HL-60/S4 (cell line): ENCODE measurements around the gene ITGA11.

Source experiments
- in situ Hi-C: fragments of 300-500 bp; cut with MboI; formaldehyde crosslinking; loops from 2 replicates; pipeline ENCODE4 v1.14.3; 2022; ENCODE audit warnings: low sequenced_read_pairs

ITGA11 gene

GRCh38 chr15:68275165-68275746 is 156.7 kb downstream of the ITGA11 start:
- in situ Hi-C loops = no loop called here

DNA sequence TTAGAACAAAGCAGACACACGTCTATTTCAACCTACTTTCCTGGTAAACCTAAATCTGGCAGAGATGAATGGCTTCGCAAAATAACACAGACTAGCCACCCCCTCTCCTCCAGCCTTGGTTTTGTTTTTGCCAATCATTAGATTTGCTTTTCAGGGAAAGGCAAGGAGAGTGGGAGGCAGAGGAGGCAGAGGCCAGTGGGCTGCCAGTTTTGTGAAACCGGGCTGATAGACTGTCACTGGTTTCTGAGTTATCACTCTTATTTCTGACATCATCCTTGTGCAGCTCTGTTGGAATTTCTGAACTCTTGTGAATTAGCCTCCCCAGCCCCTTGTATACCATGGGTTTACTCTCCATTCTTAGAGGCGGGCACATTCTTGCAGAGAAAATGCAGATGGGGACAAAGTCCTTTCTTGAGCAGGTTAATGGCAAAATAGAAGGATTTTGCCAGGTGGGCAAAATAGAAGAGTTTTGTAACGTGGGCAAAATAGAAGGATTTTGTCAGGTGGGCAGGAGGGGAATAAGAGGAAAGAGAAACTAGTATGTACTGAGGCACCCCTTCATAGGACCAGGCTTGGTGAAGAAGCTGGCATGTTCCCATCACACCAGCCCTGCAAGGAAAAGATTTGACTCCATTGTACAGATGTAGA is 157.6 kb downstream of the ITGA11 start:
- in situ Hi-C loops = no loop called here

DNA sequence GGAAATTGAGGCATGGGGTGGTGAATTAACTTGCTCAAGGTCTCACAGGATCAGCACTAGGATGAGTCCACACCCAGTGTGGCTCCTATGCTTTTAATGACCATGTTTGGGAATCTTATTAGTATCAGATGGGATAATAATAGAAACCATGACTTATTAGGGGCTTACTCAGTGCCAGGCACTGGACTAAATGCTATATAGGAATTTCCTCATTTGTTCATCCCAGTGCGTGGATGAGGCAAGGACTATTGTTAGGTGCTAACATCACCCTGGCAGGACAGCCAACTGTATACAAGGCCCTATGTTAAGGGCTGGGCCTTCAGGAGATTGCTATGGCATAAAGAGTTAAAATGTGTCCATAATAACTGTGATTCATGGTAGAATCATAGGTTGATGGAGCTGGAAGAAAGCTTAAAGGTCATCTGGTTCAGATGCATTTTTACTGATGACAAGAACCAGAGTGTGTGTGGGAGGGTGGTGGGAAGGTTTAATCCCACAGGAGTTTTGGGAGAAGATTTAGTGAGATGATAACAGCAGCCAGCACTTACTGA is 159.2 kb downstream of the ITGA11 start:
- in situ Hi-C loops = no loop called here

DNA sequence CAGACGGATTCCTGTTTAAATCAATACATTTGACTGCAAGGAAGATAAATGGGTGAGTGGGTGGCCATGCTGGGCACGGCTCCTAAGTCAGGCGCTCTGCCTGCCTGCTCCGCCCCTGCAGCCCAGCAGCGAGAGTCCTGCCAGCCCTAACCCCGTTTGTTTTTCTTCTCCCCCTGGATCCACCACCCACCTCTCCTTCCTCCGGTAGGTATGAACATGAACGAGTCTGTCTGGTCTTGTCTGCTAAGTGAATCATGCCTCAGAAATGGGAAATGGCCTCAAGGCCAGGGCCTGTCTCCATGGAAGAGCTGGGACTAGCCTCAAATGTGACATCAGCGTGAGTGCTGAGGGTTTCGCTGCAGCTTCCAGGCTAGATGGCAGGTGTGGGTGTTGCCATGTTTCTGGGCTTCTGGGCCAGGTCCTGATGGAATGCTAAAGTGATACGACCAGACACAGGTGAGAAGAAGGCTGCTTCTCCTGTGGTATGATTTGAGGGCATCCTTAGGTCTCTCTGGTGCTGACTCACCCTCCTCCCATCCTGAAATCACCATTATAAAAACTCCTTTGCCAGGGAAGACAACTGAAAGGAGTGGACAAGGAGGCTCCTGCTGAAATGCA is 160.0 kb downstream of the ITGA11 start:
- in situ Hi-C loops = no loop called here

DNA sequence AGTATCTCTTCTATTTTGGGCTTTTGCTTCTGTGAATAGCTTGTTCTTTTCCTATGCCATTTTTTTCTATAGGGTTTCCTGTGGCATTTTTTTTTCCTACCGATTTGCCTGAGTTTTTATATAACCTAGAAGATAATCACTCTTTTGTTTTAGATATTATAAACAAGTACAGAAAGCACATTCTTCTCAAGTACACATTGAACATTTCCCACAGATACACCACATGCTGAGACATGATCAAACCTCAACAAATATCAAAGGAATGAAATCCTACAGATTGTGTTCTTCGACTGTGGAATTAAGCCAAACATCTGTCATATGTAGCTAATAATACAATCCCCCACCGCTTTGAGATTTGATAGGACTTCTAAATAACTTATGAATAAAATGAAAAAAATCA is 163.6 kb downstream of the ITGA11 start:
- in situ Hi-C loops = no loop called here

- in situ Hi-C loops = no loop called here
These were observed 166.3 kb downstream of the ITGA11 start for GRCh38 chr15:68265674-68266073.

- in situ Hi-C loops = no loop called here
These were observed 166.9 kb downstream of the ITGA11 start for GRCh38 chr15:68265081-68265480.

DNA sequence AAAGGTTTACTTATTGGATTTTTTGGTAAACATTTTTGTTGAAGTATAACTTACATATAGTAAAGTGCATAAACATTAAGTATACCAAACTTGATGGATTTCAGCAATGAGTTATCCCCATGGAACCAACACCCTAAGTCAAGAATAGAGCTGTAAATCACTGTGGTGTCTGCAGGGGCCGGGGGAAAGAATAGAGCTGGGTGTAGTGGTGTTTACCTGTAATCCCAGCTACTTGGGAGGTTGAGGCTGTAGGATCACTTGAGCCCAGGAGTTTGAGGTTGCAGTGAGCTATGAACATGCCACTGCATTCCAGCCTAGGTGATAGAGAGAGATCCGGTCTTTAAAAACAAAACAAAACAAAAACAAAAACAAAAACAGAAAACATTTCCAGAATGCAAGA is 167.7 kb downstream of the ITGA11 start:
- in situ Hi-C loops = no loop called here

DNA sequence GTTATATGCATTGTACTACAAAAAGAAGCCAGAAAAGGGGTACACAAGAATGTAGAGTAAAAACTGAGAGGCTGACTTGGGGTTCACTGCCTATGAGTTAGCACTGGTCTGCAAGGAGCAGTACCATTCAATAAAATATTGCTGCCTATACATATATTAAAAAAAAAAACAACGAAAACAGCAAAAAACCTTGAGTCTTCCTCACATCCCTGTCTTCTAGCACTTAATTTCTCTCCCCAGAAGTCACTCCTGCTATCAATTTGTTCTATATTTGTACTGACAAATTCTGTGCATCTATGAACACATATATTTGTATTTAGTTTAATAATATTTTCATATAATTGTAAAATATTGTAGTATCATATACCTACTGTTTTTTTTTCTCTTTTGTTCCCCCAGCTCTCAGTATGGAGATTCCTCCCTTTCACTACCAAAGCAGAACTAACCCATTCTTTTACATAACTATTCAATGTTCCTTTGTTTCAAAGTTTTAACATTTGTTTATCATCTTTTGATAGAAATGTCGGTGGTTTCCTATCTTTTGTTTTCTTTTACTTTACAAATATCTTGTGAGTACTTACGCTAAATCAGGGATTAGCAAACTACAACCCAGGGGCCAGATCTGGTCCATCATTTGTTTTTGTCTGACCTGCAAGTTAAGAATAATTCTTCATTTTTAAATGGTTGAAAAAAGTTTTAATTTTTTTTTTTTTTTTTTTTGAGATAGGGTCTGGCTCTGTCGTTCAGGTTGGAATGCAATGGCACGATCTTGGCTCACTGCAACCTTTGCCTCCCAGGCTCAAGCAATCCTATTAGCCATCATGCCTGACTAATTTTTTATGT is 169.2 kb downstream of the ITGA11 start:
- in situ Hi-C loops = no loop called here

DNA sequence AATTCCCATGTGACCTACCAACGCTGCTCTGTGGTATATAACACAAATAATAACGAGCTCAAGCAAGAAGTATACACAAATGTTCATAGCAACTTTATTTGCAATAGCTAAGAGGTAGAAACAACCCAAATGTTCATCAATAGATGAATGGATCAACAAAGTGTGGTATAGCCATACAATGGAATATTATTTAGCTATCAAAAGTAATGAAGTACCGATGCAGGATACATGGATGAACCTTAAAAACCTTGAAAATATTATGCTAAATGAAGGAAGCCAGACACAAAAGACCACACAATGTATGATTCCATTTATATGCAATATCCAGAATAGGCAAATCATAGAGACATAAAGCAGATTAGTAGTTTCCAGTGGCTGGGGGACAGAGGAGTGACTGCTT is 170.0 kb downstream of the ITGA11 start:
- in situ Hi-C loops = no loop called here

DNA sequence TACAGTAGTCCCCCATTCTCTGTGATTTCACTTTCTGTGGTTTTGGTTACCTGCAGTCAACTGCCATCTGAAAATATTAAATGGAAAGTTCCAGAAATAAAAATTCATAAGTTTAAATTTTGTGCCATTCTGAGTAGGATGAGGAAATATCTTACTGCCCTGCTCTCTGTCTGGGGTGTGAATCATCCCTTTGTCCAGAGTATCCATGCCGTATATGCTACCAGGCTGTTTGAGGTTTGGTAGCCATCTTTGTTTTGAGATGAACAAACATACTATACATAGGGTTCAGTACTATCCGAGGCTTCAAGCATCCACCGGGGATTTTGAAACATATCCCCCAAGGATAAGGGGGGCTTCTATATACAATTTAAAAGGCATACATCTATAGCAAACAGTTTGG is 170.7 kb downstream of the ITGA11 start:
- in situ Hi-C loops = no loop called here

DNA sequence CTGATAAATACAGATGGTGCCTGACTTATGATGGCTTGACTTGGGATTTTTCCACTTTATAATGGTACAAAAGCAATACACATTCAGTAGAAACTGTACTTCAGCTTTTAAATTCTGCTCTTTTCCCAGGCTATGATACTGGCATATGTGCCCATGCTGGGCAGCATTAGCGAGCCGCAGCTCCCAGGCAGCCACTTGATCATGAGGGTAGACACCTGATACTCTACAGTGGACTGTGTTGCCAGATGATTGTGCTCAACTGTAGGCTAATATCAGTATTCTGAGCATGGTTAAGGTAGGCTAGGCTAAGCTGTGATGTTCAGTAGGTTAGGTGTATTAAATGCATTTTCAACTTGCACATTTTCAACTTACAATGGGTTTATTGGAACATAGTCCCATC is 172.1 kb downstream of the ITGA11 start:
- in situ Hi-C loops = no loop called here

- in situ Hi-C loops = no loop called here
These were observed 173.3 kb downstream of the ITGA11 start for GRCh38 chr15:68258692-68259091.

GRCh38 chr15:68256675-68257450 is 175.1 kb downstream of the ITGA11 start:
- in situ Hi-C loops = no loop called here

DNA sequence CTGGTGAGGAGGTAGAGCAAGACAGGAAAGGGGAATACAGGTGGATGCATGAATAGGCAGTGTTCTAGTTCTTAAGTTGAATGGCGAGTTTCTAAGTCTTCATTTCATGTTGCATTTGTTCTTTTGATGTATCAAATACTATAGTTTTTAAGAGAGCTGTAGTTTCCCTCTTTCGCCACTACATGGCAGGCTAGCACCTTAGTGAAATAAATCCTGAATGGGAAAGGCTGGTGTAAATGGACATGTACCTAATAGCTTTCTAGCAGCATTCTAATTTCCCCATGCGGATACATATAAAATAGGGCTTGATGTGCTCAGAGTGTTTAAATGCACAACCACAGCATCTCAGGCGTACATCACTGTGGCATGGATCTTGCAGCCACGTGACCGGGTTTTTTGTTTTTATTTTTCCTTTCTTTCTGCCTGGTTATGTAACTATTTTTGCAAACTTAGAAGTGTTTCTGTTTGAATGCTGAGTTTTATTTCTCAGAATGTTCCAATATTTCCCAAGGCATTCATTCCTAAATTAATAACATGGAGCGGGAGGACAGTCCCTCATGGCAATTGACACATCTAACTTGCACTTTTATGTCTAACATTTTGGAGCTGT is 178.9 kb downstream of the ITGA11 start:
- in situ Hi-C loops = no loop called here

DNA sequence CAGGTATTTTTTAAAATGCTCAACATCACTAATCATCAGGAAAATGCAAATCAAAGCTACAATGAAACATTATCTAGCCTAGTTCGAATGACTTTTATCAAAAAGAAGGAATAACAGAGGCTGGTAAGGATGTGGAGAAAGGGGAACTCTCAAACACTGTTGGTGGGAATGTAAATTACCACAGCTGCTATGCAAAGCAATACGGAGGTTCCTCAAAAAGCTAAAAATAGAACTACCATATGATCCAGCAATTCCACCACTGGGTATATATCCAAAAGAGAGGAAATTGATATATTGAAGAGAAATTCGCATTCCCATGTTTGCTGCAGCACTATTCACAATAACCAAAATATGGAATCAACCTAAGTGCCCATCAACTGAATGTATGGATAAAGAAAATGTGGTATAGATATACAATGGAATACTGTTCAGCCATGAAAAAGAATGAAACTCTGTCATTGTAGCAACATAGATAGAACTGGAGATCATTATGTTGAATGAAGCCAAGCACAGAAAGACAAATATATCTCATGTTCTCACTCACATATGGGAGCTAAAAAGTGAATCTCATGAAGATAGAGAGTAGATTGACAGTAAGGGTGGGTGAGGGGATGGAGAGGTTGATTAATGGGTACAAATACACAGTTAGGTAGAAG is 182.8 kb downstream of the ITGA11 start:
- in situ Hi-C loops = no loop called here
